Gastrocnemius medialis (tissue), 4 donors: Measurements from ENCODE around the gene MEAF6.

Experiments used
- CTCF ChIP-seq, 5 experiments: fragments of 450-650 bp in 3 of 5; fragments of 200-600 bp in 2 of 5; sonication (generic) in 2 of 5; IDR thresholded peaks in 4 of 5; conservative IDR thresholded peaks in 1 of 5; 1 replicate in 4 of 5; 2 replicates in 1 of 5; pipeline ENCODE4 v1.5.1; 2016 to 2019; ENCODE audit warnings: antibody characterized with exemption in 5 of 5, mild to moderate bottlenecking in 3 of 5, moderate library complexity in 3 of 5
- POLR2A ChIP-seq, 2 donors: fragments of 450-650 bp; IDR thresholded peaks; one replicate each; pipeline ENCODE4 v1.6.1; 2017; ENCODE audit warnings: antibody characterized with exemption in 2 of 2, mild to moderate bottlenecking in 2 of 2, moderate library complexity in 2 of 2

GRCh38 chr1:37475380-37476086 lies 39.0 kb downstream of the MEAF6 start:
- TF ChIP-seq CTCF (IDR thresholded peaks at IDR 0.05 in 4 of 5, conservative IDR thresholded peaks at IDR 0.05 in 1 of 5): no peak
- no peak for TF ChIP-seq POLR2A (IDR thresholded peaks at IDR 0.05)
